HEK293 (cell line): ENCODE measurements around the gene CCNI2.

Experiments used
- KLF1 ChIP-seq: fragments of 450-650 bp; formaldehyde crosslinking; IDR thresholded peaks from 2 replicates; pipeline ENCODE4 v1.5.1; 2016; ENCODE audit warnings: missing biosample characterization, missing genetic modification characterization
- KLF16 ChIP-seq: fragments of 450-650 bp; formaldehyde crosslinking; IDR thresholded peaks from 2 replicates; pipeline ENCODE4 v1.5.1; 2017; ENCODE audit warnings: missing biosample characterization, missing genetic modification characterization
- KLF7 ChIP-seq: fragments of 450-650 bp; formaldehyde crosslinking; IDR thresholded peaks from 2 replicates; pipeline ENCODE4 v1.5.1; 2016; ENCODE audit warnings: missing biosample characterization, missing genetic modification characterization, borderline replicate concordance
- SETDB1 ChIP-seq: IDR thresholded peaks from one replicate; pipeline ENCODE4 v1.6.1; 2017; ENCODE audit warnings: mild to moderate bottlenecking, low read length, moderate library complexity, mixed read lengths; ENCODE audit not compliant: insufficient read length
- ZNF112 ChIP-seq: fragments of 450-650 bp; formaldehyde crosslinking; IDR thresholded peaks from 2 replicates; pipeline ENCODE4 v1.5.0; 2017; ENCODE audit warnings: missing biosample characterization, missing genetic modification characterization
- ZNF138 ChIP-seq: fragments of 450-650 bp; formaldehyde crosslinking; IDR thresholded peaks from 2 replicates; pipeline ENCODE4 v1.5.1; 2016; ENCODE audit warnings: missing biosample characterization, missing genetic modification characterization, borderline replicate concordance
- ZNF155 ChIP-seq: fragments of 450-650 bp; formaldehyde crosslinking; IDR thresholded peaks from 2 replicates; pipeline ENCODE4 v1.5.1; 2016; ENCODE audit warnings: missing biosample characterization, missing genetic modification characterization
- ZNF518A ChIP-seq: fragments of 450-650 bp; formaldehyde crosslinking; conservative IDR thresholded peaks from 2 replicates; pipeline ENCODE4 v1.5.1; 2016; ENCODE audit warnings: low read depth, missing biosample characterization, missing genetic modification characterization
- ZNF555 ChIP-seq: fragments of 450-650 bp; formaldehyde crosslinking; conservative IDR thresholded peaks from 2 replicates; pipeline ENCODE4 v1.5.1; 2017; ENCODE audit warnings: missing biosample characterization, mild to moderate bottlenecking, missing genetic modification characterization, inconsistent platforms
- ZNF777 ChIP-seq: fragments of 450-650 bp; formaldehyde crosslinking; IDR thresholded peaks from 2 replicates; pipeline ENCODE4 v1.5.1; 2017; ENCODE audit warnings: missing biosample characterization, missing genetic modification characterization, borderline replicate concordance
- TF ChIP-seq, protein P1 (sequence below): fragments of 450-650 bp; formaldehyde crosslinking; IDR thresholded peaks from 2 replicates; pipeline ENCODE4 v1.5.1; 2016; ENCODE audit warnings: missing biosample characterization, missing genetic modification characterization

- TF ChIP-seq, protein P1, sequence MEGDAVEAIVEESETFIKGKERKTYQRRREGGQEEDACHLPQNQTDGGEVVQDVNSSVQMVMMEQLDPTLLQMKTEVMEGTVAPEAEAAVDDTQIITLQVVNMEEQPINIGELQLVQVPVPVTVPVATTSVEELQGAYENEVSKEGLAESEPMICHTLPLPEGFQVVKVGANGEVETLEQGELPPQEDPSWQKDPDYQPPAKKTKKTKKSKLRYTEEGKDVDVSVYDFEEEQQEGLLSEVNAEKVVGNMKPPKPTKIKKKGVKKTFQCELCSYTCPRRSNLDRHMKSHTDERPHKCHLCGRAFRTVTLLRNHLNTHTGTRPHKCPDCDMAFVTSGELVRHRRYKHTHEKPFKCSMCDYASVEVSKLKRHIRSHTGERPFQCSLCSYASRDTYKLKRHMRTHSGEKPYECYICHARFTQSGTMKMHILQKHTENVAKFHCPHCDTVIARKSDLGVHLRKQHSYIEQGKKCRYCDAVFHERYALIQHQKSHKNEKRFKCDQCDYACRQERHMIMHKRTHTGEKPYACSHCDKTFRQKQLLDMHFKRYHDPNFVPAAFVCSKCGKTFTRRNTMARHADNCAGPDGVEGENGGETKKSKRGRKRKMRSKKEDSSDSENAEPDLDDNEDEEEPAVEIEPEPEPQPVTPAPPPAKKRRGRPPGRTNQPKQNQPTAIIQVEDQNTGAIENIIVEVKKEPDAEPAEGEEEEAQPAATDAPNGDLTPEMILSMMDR (tag by site-specific recombination), result no peak
- TF ChIP-seq SETDB1 (no peak), ZNF138 (tag by site-specific recombination) (no peak), ZNF555 (tag by site-specific recombination) (no peak), ZNF112 (tag by site-specific recombination) (no peak), ZNF155 (tag by site-specific recombination) (no peak), KLF16 (tag by site-specific recombination) (no peak), KLF7 (tag by site-specific recombination) (no peak), KLF1 (tag by site-specific recombination) (no peak), ZNF518A (no peak), ZNF777 (tag by site-specific recombination) (no peak)
Measured at GRCh38 chr5:132754111-132754510, 6.9 kb downstream of the CCNI2 start.
